Osteoblast (primary cell): ENCODE data around the gene DAZAP2. TPM values are rescaled to one million over a fixed set of nuclear protein-coding genes. Genes with fewer than 3 reads are reported as not detected.
"Not testable (repeated sequence)": the region's sequence is repeated elsewhere in the genome, so short reads cannot be mapped to it uniquely, and the experiment has no call there.

Experiments
- DNase-seq: peaks from one replicate; pipeline ENCODE4 v3.0.0; 2011; ENCODE audit warnings: low spot score, mixed read lengths; ENCODE audit not compliant: insufficient read length; ENCODE audit errors: missing footprints
- H2AFZ ChIP-seq: 2 replicates; pipeline ENCODE4 v1.6.0; 2011; ENCODE audit warnings: mild to moderate bottlenecking, low read length
- H3K27ac ChIP-seq: 2 replicates; pipeline ENCODE4 v1.5.1; 2011; ENCODE audit warnings: mild to moderate bottlenecking, low read depth, low read length, moderate library complexity
- H3K27me3 ChIP-seq: 2 replicates; pipeline ENCODE4 v1.6.0; 2012; ENCODE audit warnings: mild to moderate bottlenecking, control low read depth, inconsistent platforms, low read length, moderate library complexity; ENCODE audit not compliant: insufficient read depth
- H3K36me3 ChIP-seq: 2 replicates; pipeline ENCODE4 v1.5.1; 2011; ENCODE audit warnings: mild to moderate bottlenecking, low read length, control low read depth, moderate library complexity; ENCODE audit not compliant: insufficient read depth
- H3K4me1 ChIP-seq: 2 replicates; pipeline ENCODE4 v1.5.1; 2011; ENCODE audit warnings: mild to moderate bottlenecking, low read length, control low read depth, moderate library complexity; ENCODE audit not compliant: insufficient read depth
- H3K4me2 ChIP-seq: 2 replicates; pipeline ENCODE4 v1.6.0; 2011; ENCODE audit warnings: mild to moderate bottlenecking, low read length; ENCODE audit not compliant: insufficient read depth
- H3K4me3 ChIP-seq: fragments of 200-600 bp; sonication (generic); 3 replicates; pipeline ENCODE4 v1.5.1; 2012; ENCODE audit warnings: mild to moderate bottlenecking, low read length, inconsistent platforms; ENCODE audit not compliant: insufficient read depth
- H3K79me2 ChIP-seq: 2 replicates; pipeline ENCODE4 v1.6.0; 2012; ENCODE audit warnings: mild to moderate bottlenecking, low read length, control low read depth, inconsistent platforms; ENCODE audit not compliant: insufficient read depth
- H3K9me3 ChIP-seq: 2 replicates; pipeline ENCODE4 v1.5.1; 2011; ENCODE audit warnings: low read depth, low read length, control low read depth
- H4K20me1 ChIP-seq: 2 replicates; pipeline ENCODE4 v1.6.0; 2012; ENCODE audit warnings: mild to moderate bottlenecking, low read length, control low read depth; ENCODE audit not compliant: insufficient read depth
- total RNA-seq: library from RNA; depleted of rRNA; stranded (reverse); fragments of >200 nt; gene quantifications from 2 replicates; pipeline ENCODE4 v1.2.3, GENCODE V29; 2012
- TF ChIP-seq, protein P1 (sequence below): IDR thresholded peaks from 2 replicates; pipeline ENCODE4 v1.5.1; 2011; ENCODE audit warnings: mild to moderate bottlenecking, low read depth, low read length, moderate library complexity; ENCODE audit errors: extremely low read depth

The DAZAP2 gene
- total RNA-seq, 1 donor: 160 TPM

DNA sequence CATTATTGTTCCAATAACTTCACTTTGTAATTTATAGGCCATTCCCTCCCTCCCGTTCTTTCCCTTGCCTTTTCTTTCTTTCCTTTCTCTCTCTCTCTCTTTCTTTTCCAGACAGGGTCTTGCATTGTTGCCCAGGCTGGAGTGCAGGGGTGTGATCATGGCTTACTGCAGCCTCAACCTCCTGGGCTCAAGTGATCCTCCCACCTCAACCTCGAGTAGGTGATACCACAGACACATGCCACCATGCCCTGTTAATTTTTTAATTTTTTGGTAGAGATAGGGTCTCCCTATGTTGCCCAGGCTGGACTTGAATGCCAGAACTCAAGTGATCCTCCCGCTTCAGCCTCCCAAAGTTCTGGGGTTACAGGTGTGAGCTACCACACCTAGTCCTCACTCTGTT lies 14.0 kb upstream of the DAZAP2 start:
- H3K4me3 ChIP-seq: no peak overlapping the region
- no peaks in the 10 kb centered on the region for H3K9me3 ChIP-seq
- H3K36me3 ChIP-seq: no peaks in the 10 kb centered on the region
- H4K20me1 ChIP-seq: no peaks in the 10 kb centered on the region
- TF ChIP-seq, protein P1, sequence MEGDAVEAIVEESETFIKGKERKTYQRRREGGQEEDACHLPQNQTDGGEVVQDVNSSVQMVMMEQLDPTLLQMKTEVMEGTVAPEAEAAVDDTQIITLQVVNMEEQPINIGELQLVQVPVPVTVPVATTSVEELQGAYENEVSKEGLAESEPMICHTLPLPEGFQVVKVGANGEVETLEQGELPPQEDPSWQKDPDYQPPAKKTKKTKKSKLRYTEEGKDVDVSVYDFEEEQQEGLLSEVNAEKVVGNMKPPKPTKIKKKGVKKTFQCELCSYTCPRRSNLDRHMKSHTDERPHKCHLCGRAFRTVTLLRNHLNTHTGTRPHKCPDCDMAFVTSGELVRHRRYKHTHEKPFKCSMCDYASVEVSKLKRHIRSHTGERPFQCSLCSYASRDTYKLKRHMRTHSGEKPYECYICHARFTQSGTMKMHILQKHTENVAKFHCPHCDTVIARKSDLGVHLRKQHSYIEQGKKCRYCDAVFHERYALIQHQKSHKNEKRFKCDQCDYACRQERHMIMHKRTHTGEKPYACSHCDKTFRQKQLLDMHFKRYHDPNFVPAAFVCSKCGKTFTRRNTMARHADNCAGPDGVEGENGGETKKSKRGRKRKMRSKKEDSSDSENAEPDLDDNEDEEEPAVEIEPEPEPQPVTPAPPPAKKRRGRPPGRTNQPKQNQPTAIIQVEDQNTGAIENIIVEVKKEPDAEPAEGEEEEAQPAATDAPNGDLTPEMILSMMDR: no peak
- H3K4me1 ChIP-seq: no peaks in the 10 kb centered on the region
- H3K4me2 ChIP-seq: no peak overlapping the region
- no peak overlapping the region for H2AFZ ChIP-seq
- no peaks in the 10 kb centered on the region for H3K27me3 ChIP-seq
- H3K79me2 ChIP-seq: no peaks in the 10 kb centered on the region
- H3K27ac ChIP-seq: no peak overlapping the region
- no peak for DNase-seq

DNA sequence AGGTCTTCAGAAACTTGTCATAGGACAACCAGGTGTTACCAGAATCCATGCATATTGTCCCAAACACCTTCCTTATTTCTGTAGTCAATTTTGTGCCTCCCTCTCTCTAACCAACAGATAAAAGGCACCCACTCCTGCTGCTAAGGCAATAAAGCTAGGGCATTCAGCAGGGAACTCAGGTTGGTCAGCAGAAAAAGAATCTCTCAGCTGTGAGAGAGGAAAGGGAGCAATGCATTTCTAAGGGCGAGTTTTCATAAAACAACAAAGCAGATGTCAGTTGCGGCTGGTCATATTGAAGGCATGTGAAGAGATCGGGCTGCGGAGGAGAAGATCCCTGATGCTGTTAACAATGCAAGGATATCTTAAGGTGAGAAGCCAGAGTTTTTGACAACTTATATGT lies 13.4 kb upstream of the DAZAP2 start:
- Histone ChIP-seq H4K20me1 (no peaks in the 10 kb centered on the region), H3K4me2 (no peak overlapping the region), H3K27ac (no peak overlapping the region), H3K36me3 (no peaks in the 10 kb centered on the region), H3K79me2 (no peaks in the 10 kb centered on the region), H3K4me3 (no peak overlapping the region), H2AFZ (no peak overlapping the region), H3K27me3 (no peaks in the 10 kb centered on the region), H3K9me3 (no peaks in the 10 kb centered on the region), H3K4me1 (no peaks in the 10 kb centered on the region)
- TF ChIP-seq, protein P1: no peak
- no peak for DNase-seq

DNA sequence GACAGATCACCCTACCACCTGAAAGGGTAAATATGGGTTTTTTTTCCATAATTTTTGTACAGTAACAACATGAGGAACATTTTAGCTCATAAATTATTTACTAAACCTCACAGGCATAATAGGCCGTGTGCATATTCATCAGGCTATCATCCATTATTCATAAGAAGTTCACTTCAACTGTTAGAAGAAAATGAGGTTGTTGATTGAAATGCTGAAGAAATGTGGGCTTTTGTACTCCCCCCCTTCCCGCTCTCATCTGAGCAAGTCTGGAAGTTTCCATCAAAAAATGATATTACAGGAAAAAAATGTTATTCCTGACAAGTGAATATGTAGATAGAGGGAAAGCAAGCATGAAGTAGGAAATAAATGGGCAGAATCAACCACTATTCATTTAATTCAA lies 12.9 kb upstream of the DAZAP2 start:
- DNase-seq: no peak
- no peaks in the 10 kb centered on the region for H3K79me2 ChIP-seq
- TF ChIP-seq, protein P1: no peak
- no peak overlapping the region for H3K4me3 ChIP-seq
- H3K27me3 ChIP-seq: no peaks in the 10 kb centered on the region
- no peak overlapping the region for H3K27ac ChIP-seq
- H3K36me3 ChIP-seq: no peaks in the 10 kb centered on the region
- no peaks in the 10 kb centered on the region for H4K20me1 ChIP-seq
- H2AFZ ChIP-seq: no peak overlapping the region
- no peaks in the 10 kb centered on the region for H3K4me1 ChIP-seq
- H3K9me3 ChIP-seq: no peaks in the 10 kb centered on the region
- H3K4me2 ChIP-seq: no peak overlapping the region

DNA sequence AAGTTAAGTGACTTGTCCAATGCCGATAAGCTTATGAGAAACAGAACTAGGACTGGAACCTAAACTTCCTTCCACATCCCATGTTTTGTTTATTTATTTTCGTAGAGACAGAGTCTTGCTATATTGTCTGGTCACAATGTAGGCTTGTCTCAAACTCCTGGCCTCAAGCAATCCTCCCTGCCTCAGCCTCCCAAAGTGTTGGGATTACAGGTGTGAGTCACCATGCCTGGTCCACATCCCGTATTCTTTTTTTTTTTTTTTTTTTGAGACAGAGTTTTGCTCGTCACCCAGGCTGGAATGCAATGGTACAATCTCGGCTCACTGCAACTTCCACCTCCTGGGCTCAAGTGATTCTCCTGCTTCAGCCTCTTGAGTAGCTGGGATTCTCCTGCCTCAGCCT lies 11.5 kb upstream of the DAZAP2 start:
- not testable (repeated sequence) for DNase-seq, H3K27ac ChIP-seq, H3K79me2 ChIP-seq, H3K9me3 ChIP-seq, H3K4me2 ChIP-seq, H3K4me1 ChIP-seq, H4K20me1 ChIP-seq, H3K36me3 ChIP-seq, H2AFZ ChIP-seq, H3K27me3 ChIP-seq, H3K4me3 ChIP-seq

DNA sequence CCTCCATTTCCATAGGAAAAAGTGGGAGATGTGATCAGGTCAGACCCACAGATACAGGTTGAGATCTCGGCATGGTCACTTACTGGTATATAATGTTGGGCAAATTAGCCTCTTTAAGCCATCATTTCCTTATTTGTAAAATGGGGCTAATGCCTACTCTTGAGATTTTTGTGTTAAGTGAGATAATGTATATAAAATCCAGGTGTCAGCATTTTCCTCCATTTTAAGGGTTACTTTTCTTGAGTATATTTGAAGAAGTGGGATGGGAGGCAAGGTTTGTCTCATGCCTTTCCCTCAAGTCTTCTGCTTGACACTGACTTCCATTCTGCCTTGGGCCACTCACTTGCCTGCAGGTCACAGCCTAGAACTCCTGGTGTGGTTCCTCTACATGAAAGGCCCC lies 10.7 kb upstream of the DAZAP2 start:
- TF ChIP-seq, protein P1: no peak
- Histone ChIP-seq H3K4me1 (no peaks in the 10 kb centered on the region), H2AFZ (no peak overlapping the region), H4K20me1 (no peaks in the 10 kb centered on the region), H3K79me2 (no peaks in the 10 kb centered on the region), H3K9me3 (no peaks in the 10 kb centered on the region), H3K4me3 (no peak overlapping the region), H3K27ac (no peak overlapping the region), H3K27me3 (no peaks in the 10 kb centered on the region), H3K4me2 (no peak overlapping the region), H3K36me3 (no peaks in the 10 kb centered on the region)
- DNase-seq: no peak
